Mucosa of descending colon (tissue), 3 donors: Measurements from ENCODE around the gene SLC1A1. TPM values are rescaled to one million over a fixed set of nuclear protein-coding genes. Genes with fewer than 3 reads are reported as not detected.

Experiments
- ATAC-seq: fragments of 200-7000 bp; cut with Tn5 transposase; one replicate; pipeline ENCODE4 v1.9.1; 2020; ENCODE audit warnings: mild to moderate bottlenecking, moderate library complexity
- DNase-seq, 3 donors: peaks; one replicate each; pipeline ENCODE4 v3.0.0-alpha.2; 2020
- H3K36me3 ChIP-seq: fragments of 200-600 bp; one replicate; pipeline ENCODE4 v1.8.0; 2021; ENCODE audit warnings: low read depth, mild to moderate bottlenecking
- H3K4me1 ChIP-seq: fragments of 200-600 bp; one replicate; pipeline ENCODE4 v1.8.0; 2021; ENCODE audit warnings: low read depth, mild to moderate bottlenecking
- H3K4me3 ChIP-seq: fragments of 200-600 bp; one replicate; pipeline ENCODE4 v1.8.0; 2021; ENCODE audit warnings: mild to moderate bottlenecking
- H3K9me3 ChIP-seq: fragments of 200-600 bp; one replicate; pipeline ENCODE4 v1.8.0; 2021; ENCODE audit warnings: mild to moderate bottlenecking
- intact Hi-C, 2 donors: fragments of 100-400 bp; cut with DNase I in 1 of 2; cut with micrococcal nuclease in 1 of 2; formaldehyde crosslinking; loops; one replicate each; pipeline versions ENCODE4 v1.11.0 to v1.11.1; 2022; cut with DNase I, micrococcal nuclease
- total RNA-seq, 3 donors: library from RNA; stranded (reverse); fragmentation: NEBNext Ultra II Directional in 2 of 3; extraction: Animal tissue kit (Norgen Biotek cat#: 25700) in 2 of 3; gene quantifications; one replicate each; pipeline versions ENCODE4 v1.2.1 to v1.2.4, GENCODE V29; 2021 to 2023
- TF ChIP-seq, protein P1 (sequence below): fragments of 200-600 bp; IDR thresholded peaks from one replicate; pipeline ENCODE4 v1.8.0; 2022; ENCODE audit warnings: antibody characterized with exemption, mild to moderate bottlenecking
- donor health status: DM: no; HTN: no; CAD: no; lungs with moderate emphysema.
- donor health status: DM: no; HTN: no; CAD: no.
- donor health status: DM: no; HTN: yes; CAD: no.

Gene SLC1A1
- total RNA-seq, 3 donors from 2014 or later = 16.8 to 44.8 (median 37.0) TPM

DNA sequence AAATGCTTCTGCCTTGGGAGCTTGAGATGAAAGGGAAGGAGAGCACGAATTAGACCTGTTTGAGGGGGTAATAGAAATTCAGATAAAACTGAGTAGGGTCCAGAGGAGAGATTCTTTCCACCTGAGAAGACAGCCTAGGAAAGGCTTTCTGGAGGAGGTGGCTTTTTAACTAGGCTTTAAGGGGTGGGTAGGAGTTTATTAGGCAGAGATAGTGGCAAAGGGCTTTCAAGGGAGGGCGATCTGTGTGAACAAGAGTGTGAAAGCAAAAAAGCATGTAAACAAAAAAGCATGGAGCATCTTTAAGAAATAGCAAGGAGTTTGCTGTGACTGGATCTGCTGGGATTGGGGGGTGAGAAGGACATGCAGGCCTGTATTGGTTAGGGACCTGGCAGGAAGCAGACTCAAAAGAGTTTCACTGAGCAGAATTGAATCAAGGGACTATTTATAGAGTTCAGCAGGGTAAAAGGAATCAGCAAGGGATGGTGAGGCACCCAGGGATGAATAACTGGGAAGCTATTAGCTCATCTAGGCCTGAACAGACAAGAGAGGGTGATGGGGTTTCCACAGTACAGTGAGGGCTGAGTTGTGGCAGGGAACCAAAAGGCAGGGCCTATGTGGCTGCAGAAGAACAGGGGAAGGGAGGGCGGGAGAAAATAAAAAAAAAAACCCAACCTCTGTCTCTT lies 18.8 kb downstream of the SLC1A1 start:
- TF ChIP-seq, protein P1, sequence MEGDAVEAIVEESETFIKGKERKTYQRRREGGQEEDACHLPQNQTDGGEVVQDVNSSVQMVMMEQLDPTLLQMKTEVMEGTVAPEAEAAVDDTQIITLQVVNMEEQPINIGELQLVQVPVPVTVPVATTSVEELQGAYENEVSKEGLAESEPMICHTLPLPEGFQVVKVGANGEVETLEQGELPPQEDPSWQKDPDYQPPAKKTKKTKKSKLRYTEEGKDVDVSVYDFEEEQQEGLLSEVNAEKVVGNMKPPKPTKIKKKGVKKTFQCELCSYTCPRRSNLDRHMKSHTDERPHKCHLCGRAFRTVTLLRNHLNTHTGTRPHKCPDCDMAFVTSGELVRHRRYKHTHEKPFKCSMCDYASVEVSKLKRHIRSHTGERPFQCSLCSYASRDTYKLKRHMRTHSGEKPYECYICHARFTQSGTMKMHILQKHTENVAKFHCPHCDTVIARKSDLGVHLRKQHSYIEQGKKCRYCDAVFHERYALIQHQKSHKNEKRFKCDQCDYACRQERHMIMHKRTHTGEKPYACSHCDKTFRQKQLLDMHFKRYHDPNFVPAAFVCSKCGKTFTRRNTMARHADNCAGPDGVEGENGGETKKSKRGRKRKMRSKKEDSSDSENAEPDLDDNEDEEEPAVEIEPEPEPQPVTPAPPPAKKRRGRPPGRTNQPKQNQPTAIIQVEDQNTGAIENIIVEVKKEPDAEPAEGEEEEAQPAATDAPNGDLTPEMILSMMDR = no peak
- Histone ChIP-seq H3K36me3 (no peaks in the 10 kb centered on the region), H3K4me1 (peaks cover 9% of the 10 kb centered on the region), H3K4me3 (no peak overlapping the region), H3K9me3 (no peaks in the 10 kb centered on the region)
- intact Hi-C loops = no loop called here
- ATAC-seq = no peak
- no peak for DNase-seq

DNA sequence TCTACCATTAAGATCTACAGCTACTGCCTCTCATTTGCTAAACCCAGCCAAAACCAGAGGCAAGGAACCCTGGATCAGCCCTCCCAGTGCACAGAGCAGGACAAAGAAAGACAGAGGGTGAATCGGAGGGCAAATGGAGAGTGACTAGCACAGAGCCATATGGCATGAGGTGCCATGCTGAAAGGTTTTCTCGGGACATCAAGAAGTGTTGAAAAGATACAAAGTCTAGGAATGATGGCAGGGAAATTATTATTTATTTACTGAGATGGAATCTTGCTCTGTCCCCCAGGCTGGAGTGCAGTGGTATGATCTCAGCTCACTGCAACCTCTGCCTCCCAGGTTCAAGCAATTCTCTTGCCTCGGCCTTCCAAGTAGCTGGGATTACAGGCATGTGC lies 19.3 kb downstream of the SLC1A1 start:
- ATAC-seq = no peak
- intact Hi-C loops = no loop called here
- no peaks in the 10 kb centered on the region for H3K9me3 ChIP-seq
- TF ChIP-seq, protein P1 = no peak
- peaks cover 9% of the 10 kb centered on the region for H3K4me1 ChIP-seq
- no peak overlapping the region for H3K4me3 ChIP-seq
- no peaks in the 10 kb centered on the region for H3K36me3 ChIP-seq
- DNase-seq = no peak

DNA sequence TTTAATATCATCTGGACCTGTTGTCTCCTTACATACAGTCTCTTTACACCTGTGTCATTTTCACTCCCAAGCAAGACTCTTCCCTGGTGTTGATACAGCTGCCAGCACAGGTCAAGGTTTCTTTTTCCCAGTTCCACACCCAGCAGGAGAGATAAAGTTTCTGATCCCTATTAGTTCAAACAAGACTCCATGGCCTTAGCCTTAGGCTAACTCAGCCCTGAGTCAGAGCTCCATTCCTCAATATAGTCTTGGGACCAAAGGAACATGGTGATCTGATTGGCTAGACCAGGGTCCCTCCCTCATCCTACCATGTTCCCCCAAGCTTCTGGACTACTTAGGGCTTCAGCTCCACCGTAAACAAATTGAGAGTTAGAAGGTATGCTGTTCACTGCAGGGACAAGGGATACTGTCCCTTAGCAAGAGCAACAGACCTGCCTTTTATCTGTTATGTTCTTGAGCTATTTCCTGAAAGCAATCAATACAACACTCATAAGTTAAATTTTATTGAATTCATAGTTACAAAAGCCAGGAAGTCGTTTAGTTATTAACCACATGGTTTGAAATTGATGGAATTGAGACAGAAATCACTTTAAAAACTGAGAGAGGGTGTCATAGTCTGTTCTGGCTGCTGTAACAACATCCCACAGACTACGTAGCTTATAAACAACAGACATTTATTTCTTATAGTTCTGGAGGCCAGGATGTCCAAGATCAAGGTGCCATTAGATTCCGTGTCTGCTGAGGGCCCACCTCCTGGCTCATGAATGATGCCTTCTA lies 20.5 kb downstream of the SLC1A1 start:
- no peaks in the 10 kb centered on the region for H3K36me3 ChIP-seq
- TF ChIP-seq, protein P1 = no peak
- peaks cover 9% of the 10 kb centered on the region for H3K4me1 ChIP-seq
- H3K9me3 ChIP-seq = no peaks in the 10 kb centered on the region
- H3K4me3 ChIP-seq = no peak overlapping the region
- intact Hi-C loops = no loop called here
- ATAC-seq (peak; percentile 88), DNase-seq (peak in 1 of 3 donors; percentile 17)

DNA sequence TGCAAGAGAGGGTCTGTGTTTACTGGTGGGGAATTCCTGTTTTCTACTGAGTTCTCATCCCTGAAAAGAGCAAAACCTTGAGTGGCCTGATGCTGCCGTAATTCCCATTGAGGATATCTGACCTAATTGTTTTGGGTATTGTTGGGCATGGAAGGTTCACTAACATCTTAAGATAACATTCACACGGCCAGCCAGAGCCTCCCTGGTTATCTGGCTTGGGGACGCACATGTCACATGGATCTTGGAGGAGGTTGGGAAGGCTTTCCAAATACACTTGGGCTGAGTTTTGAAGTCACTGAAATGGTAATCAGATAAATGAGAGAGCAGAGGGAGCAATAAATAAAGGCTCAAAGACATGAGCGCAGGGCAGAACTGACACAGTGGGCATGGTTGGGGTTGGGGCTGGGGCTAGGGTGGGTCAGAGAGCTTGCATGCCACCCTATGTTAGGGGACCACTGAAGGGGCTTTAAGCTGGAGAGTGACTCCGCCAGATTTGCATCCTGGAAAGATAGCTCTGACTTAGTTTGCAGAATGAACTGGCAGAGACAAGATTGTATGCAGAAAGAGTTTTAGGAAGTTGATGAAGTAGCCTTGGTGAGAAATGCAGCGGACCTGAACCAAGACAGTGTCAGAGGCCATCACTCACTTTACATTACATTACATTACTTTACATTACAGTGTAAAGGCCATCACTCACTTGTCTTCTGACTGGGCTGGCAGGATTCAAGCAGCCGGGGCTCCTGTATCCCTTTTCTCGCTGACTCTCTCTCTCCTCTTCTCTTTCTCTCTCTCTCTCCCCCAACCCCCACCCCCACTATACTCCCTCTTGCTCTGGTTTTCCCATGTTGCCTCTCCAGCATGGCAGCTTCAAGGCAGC lies 24.2 kb downstream of the SLC1A1 start:
- intact Hi-C loops = no loop called here
- Histone ChIP-seq H3K4me1 (peaks cover 9% of the 10 kb centered on the region), H3K9me3 (no peaks in the 10 kb centered on the region), H3K36me3 (no peaks in the 10 kb centered on the region), H3K4me3 (no peak overlapping the region)
- no peak for ATAC-seq
- TF ChIP-seq, protein P1 = no peak
- no peak for DNase-seq

DNA sequence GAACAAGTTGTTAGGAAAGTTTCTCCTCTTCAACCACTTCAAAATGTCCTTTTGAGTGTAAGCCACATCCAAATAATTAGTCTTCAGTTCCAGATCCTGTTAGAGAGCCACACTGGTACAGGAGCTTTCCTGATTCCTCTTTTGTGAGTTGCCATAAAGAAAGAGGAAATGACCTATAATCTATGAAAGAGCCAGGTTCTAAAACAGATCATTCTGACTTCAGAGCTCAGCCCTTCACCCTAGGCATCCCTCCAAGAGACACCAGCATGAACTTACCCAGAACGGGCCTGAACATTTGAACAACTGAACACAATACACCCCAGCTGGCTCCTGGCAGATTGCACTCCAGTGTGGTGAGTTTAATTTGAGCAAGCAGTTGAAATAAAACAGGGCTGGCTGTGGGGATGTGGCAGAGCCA lies 25.7 kb downstream of the SLC1A1 start:
- TF ChIP-seq, protein P1 = no peak
- H3K36me3 ChIP-seq = no peaks in the 10 kb centered on the region
- no peaks in the 10 kb centered on the region for H3K9me3 ChIP-seq
- DNase-seq (no peak), ATAC-seq (peak; percentile 11)
- intact Hi-C loops = no loop called here
- no peak overlapping the region for H3K4me3 ChIP-seq
- no peaks in the 10 kb centered on the region for H3K4me1 ChIP-seq
